SH-SY5Y (cell line): Measurements from ENCODE around the gene MED27.

Experiments
- GATA2 ChIP-seq: IDR thresholded peaks from 2 replicates; pipeline ENCODE4 v1.6.1; 2011; ENCODE audit warnings: mild to moderate bottlenecking, low read depth, low read length
- GATA3 ChIP-seq: IDR thresholded peaks from 2 replicates; pipeline ENCODE4 v1.6.1; 2011; ENCODE audit warnings: low read depth, mild to moderate bottlenecking, low read length, moderate library complexity

- TF ChIP-seq GATA3 (no peak), GATA2 (no peak)
Measured at GRCh38 chr9:132082188-132082587, 2.5 kb upstream of the MED27 start.
